ENCODE data around the gene CDH12.

DNA sequence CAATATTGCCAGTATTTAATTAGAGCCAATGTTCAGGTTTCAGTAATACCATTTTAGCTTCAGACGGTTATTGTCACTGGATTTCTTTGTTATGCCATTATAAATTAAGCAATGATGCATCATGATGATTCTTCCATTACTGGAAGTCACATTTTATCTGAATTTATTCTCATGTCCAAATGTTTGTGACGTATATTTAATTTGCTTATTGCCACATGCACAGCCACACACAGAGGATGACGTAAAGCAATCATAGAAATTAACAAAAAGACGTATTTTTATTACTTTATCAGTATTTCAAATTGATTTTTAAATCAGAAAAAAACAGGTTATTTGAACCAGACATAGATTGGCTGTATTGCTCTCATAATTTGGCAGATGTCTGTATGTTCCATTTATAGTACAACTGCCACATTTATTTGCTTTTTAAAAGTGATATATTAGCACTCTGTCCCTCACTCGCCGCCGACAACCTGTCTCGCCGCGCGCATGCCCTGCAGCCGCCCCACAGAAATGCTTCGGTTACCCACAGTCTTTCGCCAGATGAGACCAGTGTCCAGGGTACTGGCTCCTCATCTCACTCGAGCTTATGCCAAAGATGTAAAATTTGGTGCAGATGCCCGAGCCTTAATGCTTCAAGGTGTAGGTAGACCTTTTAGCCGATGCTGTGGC is 970.9 kb downstream of the CDH12 start:
- TF ChIP-seq, protein P1, sequence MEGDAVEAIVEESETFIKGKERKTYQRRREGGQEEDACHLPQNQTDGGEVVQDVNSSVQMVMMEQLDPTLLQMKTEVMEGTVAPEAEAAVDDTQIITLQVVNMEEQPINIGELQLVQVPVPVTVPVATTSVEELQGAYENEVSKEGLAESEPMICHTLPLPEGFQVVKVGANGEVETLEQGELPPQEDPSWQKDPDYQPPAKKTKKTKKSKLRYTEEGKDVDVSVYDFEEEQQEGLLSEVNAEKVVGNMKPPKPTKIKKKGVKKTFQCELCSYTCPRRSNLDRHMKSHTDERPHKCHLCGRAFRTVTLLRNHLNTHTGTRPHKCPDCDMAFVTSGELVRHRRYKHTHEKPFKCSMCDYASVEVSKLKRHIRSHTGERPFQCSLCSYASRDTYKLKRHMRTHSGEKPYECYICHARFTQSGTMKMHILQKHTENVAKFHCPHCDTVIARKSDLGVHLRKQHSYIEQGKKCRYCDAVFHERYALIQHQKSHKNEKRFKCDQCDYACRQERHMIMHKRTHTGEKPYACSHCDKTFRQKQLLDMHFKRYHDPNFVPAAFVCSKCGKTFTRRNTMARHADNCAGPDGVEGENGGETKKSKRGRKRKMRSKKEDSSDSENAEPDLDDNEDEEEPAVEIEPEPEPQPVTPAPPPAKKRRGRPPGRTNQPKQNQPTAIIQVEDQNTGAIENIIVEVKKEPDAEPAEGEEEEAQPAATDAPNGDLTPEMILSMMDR (IDR thresholded peaks at IDR 0.05; ENCODE audit: insufficient read depth, low read length, poor library complexity, severe bottlenecking), result no peak
- no peak for TF ChIP-seq EZH2phosphoT487 (conservative IDR thresholded peaks at IDR 0.05; ENCODE audit: low read length)
